GM19351 (cell line): ENCODE results near the gene FANCC.

Experiments
- ATAC-seq: cut with Tn5 transposase; IDR thresholded peaks from one replicate; pipeline ENCODE4 v1.9.1; 2021; ENCODE audit warnings: mild to moderate bottlenecking, moderate library complexity; ENCODE audit not compliant: unreplicated experiment

The FANCC gene

GRCh38 chr9:95053611-95054570, 263.6 kb downstream of the FANCC start:
- no peak for ATAC-seq

GRCh38 chr9:95049761-95050160, 267.7 kb downstream of the FANCC start:
- no peak for ATAC-seq
